Activated T-helper 1 cell treated with Interleukin-2 at 50 U/mL for 16 hours (primary cell): ENCODE measurements around the gene GSG1L.

Source experiments
- DNase-seq: peaks from one replicate; pipeline ENCODE4 v3.0.0-alpha.2; 2020; ENCODE audit warnings: low read depth

Gene GSG1L

DNA sequence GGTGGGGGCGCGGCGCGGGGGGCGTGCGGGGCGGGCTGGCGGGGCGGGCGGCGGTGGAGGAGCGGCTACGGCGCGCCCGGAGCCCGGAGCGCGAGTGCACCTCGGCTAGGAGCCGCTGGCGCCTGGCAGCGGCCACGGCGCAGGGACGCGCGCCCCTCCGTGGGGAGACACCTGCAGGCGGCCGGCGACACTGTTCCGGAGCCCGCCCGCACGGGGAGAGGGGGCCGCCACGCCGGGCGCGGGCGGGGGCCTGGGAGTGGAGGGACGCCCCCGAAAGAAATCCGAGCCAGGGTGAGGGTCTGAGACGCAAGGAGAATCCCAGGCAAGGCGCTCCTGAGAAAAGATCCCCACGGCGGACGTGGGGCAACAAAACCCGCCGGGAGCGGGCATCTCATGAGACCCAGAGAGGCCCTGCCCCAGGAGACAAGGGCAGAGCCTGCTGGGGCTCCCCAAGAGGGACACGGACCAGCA, at the start of gene GSG1L:
Gene GSG1L, minus strand, starts transcription at position 124 of the 471 bp plus-strand sequence. CDS start 290 bp downstream, outside the sequence.
- no peak for DNase-seq

DNA sequence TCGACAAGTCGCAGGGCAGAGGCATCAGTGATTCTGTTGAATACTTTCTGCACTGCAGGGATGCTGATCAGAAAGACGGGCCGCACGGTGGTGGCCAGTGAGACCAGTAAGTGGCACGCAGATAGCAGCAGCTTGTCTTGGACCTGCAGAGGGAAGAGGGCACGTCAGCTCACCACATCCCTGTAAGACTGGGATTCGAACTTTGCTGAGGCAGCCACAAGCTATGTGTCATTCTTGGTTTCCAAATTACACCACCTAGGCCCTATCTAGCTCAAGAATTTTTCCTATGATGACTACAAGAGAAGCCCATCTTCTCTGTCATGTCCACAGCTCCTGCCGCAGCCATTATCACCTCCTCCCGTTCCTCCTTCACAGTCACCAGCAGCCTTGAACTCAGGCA, 49.4 kb upstream of the GSG1L start:
- no peak for DNase-seq

DNA sequence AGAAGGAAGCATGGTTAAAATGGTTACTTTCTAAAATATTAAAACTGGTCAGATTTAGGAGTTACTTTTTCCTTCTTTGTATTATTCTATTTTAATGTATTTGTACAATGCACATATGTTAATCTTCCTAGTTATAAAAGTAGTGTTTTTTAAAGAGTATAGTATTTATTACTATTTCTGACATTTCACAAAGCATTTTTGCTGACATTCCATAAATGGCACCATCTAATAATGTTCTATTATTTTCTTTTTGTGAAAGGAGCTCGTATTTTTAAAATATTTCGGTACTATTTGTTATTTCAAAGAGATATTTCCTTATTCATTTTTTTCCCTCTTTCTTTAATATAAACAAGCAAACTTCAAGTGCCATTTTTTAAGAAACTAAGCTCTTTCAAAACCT, 47.5 kb upstream of the GSG1L start:
- no peak for DNase-seq

DNA sequence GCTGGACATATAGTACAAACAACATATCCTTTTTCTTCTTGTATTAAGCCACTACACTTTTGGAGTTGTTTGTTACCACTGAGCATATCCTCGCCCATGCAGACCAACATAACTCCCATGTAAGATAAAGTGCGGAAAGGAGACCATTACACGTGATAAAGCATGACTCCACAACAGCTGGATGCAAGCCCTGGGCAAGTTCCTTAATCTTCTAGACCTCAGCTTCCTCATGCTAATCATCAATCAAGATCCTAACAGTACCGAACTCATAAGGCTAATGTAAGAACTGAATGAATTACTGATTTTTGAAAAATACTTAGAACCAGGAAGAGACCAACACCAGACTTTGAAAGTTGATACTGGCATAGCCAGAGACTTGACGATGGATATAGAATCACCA, 47.0 kb upstream of the GSG1L start:
- DNase-seq: no peak

DNA sequence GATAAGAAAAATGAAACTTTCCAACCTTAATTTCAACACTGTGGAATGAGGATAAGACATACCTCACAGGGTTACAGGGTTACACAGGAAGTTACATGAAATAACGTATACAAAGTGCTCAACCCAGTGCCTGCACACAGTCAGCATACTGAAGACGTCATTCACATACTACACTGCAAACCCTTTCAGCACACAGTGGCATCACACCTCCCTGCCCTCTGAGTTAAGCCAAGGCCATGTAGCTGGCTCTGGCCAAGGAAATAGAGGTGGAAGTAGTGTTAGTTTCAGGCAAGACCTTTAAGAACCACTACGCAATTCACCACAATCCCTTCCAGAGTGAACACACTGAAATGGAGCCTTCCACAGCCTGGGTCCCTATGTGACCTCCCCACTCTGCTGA, 46.6 kb upstream of the GSG1L start:
- no peak for DNase-seq

DNA sequence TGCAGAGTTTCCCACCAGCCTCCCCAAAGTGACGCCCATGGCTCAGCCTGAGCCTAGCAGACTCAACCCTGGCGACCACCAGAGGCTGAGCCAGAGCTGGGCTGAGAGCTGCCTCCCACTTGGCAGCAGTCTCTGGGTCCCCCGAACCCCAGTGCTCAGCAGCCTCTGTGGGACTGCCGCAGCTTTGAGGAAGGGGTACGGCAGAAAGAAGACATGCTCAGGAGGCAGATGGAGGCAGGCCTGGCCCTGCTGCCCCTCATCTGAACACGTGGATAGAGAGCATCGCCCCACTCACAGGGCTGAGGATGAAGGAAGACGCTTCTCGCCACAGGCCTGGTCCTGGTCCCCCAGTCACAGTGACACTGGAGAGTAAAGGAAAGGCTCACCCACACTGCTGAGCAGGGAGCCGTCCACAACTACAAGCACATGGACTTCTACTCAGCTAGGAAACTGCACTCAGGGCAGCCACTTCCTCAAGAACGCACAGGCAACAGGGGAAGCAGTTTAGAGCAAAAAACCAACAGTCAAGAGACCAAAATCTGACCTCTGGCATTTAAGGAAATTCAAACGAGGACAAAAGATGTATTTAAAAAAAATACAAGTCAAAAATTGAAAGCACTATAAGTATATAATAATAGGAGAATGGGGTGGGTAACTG, 45.2 kb upstream of the GSG1L start:
- DNase-seq: no peak

DNA sequence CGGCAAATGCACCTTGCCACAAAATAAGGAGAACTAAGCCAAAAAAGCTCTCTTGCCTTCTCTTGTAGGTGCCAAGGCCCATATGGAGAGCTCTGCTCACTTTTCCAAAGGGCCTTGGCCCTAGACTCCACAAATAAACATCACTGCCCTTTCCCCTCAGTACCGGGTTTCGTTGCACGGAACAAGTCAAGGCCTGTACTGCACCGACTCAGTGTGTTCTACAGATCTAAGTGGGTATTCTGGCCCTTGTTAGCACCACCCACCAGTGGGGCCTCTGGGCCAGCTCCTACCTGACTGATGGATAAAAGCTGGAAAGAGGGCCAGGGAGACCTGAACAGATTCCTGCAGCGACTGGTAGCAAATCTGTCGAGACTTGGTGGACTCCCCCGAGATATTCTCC, 43.7 kb upstream of the GSG1L start:
- no peak for DNase-seq

DNA sequence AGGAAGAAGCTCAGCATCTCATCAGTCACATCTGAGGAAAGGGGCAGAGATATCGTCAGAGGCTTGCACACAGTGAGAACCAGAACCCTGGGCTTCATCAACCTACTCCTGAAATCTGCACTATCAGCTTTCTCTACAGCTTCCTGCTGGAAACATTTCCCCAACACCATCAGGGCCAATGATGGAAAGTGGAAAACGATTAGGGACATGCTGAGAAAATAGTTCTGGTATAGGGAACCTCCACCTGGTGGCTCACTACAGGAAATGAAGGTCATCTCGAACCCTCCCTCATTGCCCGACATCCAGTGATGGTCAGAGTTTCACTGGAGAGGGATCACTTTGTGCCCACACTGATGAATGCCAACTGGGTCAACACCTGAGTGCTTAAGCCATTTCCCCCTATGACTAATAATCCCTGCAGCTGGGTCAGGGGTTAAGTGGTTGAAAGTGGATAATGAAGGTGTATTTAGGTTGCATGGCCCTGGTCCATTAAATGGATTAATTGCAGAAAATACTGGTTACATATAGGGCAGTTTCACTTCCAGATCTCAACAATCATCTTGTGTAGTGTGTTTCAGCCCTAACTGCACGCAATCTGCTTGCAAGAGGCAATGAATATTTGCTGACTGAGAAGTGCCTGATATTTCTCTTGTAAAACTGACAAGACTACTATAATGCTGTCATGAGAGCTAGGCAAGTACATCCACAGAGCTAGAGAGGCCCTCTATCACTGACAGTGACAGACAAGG, 43.1 kb upstream of the GSG1L start:
- DNase-seq: no peak

DNA sequence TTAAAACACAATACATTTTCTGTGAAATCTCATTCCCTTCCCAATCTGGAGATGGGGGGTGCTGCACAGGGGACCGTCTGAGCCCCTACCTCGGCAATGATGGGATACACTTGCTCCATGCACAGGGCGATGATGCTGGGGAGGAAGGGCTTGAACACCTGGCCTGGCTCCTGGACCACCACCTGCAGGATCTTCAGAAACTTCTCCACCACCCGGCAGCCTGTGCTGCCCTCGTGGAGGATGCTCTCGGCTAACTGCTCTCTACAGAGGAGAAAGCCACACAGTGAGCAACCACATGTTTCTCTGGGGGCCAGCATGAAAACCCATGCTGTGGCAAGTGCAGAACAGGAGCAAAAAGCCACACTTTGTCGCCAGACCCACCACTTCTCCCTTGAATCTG, 42.4 kb upstream of the GSG1L start:
- DNase-seq: no peak

DNA sequence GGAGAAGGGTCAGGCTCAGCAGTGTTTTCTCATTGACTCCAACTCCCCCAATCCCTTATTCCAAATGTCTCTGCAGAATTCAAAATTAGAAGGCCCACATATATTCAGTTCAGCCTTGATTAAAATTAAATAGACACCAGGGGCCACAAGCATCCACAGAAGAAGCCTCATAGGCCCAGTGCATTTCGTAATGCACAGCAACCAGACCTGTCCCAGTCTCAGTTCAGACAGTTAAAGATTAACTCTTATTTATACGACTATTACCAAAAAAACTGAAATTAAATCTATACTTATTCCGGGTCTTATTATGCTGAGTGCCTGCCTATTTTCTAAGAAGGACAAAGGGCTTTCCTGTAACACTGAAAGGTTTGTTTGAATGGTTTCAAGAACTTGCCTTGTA, 41.8 kb upstream of the GSG1L start:
- no peak for DNase-seq

DNA sequence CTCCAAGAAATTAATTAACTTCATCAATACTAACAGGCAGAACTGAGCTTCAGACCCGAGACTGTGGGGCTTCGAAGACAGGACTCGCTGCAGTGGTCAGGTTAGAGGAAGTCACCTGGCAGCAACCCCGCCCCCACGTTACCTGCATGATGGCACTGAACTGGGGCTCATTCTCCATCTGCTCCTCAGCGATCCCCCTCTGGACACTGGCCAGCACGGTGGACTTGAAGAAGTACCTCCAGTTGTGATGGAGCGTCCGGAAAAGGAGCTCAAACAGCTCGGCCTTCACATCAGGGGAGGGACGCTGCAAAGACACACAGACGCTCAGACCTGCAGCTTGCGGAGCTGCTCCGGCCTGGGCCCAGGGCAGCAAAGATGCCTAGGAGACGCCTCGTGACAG, 40.9 kb upstream of the GSG1L start:
- no peak for DNase-seq

DNA sequence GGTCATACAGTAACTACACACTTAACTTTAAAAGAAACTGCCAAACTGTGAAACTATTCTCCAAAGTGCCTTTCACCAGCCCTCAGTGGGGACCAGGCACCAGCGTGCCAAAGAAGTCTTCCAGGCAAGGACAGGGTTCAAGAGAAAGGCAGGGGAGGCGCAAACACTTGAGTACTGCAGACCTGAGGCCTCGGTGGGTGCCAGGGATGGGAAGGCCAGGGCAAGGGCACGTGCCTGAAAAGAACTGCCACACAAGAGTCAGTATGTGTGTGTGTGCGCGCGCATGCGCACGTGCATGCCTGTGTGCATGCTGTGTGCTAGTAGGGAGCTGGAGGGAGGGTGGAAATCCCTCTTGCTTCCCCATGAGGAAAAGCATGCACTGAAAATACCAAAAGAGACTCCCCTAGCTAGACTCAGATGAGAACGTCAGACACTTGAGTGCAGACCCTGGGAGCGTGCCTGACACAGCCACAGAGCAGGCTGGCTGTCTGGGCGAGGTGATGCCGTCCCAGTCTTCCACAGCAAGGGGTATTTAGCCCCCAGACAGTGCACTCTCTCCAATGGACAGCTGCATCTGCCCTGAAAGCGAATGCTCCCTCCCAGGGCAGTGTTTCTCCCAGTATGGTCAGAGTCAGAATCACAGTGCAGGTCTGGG, 40.1 kb upstream of the GSG1L start:
- no peak for DNase-seq

DNA sequence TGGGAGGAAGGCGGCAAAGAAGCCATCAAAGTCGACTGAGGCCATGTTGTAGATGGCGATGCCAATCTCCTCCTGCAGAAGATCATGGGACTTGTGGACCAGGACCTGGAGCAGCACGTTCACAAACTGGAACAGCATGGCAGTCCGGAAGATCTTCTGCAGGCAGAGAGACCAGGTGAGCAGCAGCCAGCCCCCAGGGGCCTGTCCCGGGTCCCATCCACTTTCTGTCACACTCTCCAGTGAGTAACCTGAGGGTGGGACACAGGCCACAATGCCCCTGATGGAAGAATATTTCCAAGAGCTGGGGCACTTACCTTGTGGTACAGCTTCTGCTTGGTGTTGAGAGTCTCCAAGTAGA, 38.0 kb upstream of the GSG1L start:
- no peak for DNase-seq

DNA sequence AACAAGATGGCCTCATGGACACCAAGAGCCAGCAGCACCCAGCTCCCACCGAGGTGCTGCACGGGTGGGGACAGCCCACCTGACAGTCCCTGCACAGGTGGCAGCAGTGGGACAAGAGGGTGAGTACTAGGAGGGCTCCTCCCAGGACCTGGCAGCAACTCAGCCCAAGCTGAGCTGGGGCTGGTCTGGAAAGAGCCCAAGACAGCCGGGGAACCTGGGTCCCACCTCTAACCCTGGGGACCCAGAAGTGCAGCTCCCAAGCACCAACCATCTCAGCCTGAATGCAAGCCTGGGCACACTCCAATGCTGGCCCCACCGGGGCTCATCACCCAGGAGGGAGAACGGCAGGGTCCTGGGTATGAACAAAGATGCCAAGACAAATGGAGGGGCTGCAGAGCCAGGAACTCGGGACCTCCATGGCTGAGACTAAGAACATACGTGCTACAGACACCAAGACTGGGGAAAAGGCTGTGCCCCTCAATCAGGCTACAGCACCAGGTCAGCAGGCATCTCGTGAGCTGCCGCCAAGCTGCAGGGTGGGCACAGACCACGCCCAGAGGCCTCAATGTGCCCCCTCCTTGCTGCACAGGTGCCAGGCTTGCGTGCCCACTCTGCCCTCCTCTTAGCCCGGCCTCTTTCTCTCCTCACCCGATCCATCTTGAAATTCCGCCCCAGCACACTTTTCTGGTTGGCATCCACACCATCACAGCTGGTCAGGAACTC, 37.5 kb upstream of the GSG1L start:
- no peak for DNase-seq

DNA sequence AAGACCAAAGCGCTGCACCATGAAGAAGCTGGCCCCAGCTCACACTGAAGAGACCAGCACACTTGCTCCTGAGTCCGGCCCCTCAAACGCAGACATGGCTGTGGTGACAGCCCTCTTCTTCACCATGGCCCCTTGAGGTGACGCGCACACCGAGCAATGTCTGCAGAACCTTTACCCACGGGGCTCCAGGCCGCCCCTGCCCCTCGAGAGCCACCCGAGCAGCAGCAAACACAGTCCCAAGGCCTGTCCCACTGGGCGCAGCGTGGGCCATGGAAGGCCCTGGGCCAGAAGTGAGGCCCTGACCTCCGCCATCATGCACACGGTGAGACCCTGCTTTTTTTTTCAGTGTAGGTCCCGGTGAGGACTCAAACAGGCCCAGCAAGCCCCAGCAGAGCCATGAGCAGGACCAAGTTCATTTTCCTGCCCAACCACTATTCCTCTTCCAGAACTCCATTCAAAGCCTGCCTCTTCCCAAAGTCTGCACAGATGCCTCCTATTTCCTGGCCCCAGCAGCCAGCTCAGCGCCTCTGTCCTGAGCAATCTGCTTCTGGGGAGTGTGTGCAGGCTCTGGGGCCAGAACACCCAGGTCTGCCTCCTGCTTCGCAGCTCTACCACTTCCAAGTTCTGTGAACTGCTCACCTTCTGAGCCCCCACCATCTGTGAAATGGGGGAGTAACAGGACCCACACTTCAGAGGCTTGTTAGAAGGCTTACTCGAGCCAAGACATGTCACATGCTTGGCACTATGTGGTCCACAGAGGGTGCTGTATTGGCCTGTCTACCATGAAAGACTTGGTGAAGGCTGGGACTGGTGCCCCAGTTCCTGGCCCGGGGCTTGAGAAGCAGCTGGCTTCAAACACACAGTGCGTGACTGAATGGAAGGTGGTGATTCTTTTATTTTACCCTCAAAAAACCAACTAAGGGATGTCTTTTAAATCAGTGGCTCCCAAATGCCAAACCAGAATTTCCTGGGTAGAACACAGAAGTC, 35.7 kb upstream of the GSG1L start:
- no peak for DNase-seq

DNA sequence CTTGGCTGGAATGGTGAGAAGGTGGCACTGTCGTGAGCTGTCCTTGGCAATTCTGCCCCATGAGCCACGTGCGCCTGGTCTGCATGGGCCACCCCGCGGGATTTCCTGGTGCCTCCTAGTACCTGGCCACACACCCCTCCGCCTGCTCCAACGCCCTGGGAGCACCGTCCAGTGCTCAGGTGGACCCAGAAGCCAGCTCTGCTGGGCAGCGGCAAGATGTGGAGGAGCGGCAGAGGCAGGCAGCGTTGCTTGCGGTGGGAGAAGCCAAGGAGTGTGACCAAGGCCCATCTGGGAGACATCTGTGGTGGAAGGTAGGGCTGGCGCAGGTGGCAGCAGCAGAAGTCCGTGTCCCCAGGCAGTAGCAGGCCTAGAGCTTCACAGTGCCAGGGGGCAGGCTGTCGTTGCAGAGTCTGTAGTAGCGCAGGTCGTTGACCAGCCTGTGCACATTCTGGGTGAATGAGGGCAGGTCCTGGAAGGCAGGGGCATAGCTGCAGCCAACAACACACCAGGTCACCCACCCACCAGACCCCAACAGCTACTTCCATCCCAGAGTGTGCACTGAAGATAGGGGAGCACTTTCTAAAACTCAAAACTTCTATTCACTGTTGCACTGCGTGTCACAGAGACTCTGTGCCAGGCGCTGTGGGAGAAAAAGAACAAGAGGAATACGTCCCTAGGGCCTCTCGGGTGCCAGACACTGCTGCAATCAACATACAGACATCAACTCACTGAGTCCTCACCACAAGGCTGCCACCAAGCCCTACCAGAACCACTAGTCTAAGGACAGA, 34.9 kb upstream of the GSG1L start:
- no peak for DNase-seq

DNA sequence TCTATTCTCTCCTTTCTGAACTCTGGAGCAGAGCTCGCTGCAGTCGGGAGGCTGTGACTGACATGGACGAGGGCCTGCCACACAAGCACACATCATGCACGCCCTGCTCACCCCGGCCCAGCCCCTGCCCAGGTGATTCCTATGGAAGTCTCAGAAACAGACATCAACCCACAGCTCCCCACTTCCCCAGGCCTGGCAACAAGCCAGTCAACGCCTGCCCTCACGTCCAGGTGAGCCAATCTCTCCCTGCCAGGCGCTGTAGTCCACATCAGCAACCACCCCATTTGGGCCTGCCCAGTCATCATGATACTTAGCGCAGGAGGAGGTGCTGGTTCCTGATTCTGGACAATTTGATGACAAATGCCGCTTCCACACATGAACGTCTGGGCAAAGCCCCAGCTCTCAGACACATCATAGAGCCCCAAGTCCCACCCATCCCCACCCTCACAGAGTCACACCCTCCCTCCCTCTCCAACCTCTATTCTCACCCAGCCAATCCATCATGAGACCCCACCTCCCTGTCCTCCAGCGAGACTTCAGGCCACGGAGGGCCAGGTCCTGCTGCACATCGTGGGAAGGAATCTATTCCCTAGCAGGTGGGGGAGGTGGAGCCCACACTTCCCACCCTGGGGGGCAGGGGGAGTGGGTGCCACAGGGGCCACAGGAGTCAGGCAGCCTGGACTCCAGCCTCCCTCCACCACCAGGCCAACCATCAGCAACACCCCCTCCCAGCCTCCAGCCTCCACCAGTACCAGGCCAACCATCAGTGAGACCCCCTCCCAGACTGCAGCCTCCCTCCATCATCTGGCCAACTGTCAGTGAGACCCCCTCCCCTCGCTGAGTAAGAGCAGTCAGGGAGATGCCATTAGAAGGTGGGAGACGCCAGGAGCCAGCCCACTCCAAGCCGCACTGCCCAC, 33.7 kb upstream of the GSG1L start:
- DNase-seq: no peak

DNA sequence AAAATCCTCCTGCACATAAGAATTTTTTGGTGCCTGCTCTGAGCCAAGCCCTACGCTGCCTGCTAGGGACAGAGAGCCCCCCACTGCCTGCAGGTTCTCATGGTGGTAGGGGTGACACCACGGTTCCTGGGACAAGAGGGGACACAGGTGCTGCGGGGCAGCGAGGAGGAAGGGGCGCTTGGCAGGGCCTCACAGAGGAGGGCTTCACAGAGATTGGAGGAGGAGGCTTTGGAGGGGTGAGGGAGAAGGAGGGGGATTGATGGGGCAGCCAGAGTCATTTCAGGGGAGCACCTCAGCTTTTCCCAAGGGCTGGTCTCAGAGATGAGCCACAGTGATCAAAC, 29.8 kb upstream of the GSG1L start:
- DNase-seq: no peak

DNA sequence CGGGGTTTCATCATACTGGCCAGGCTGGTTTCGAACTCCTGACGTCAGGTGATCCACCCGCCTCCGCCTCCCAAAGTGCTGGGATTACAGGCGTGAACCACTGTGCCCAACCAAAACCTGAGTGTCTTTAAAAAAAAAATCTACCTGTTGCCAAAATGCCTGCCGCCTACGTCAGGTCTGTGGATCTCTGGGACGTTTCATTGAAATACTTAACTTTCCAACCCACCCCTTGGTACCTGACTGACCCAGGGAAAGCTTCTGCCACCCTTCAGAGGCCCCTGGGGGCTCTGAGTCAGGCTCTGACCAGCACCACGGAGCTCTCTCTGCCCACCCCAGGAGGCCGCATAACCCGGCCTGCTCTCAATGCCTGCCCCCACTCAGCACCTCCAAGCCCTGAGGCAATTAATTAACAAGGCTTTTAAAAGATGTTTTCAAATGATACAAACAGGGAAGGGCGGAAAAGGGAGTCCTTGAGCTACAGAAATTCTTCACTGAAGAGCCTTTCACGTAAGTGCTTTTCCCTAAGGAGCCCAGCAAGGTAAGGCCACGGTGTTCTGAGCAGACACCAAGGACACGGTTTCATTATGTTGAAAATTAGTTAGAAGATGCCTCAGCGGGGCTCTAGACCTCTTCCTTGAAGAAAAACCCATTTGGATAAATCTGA, 29.3 kb upstream of the GSG1L start:
- DNase-seq: no peak
